ENCODE measurements around the gene KCND3. TPM values are rescaled to one million over a fixed set of nuclear protein-coding genes. Genes with fewer than 3 reads are reported as not detected.

KCND3 gene
- total and polyA plus RNA-seq, 2 of the 4 experiments (the other 2 are of a cell fraction): under 0.01 to 0.03 TPM

- dilution Hi-C loops (cut with HindIII; ENCODE audit: low sequenced_read_pairs, unreplicated experiment): no loop called here
- no peak overlapping the region for H3K4me2 ChIP-seq (ENCODE audit: low read depth, low read length)
- H3K9ac ChIP-seq (ENCODE audit: low read depth, low read length): no peak overlapping the region
- H4K5ac ChIP-seq (ENCODE audit: low read depth, low read length): no peak overlapping the region
- no peaks in the 10 kb centered on the region for H3K9me3 ChIP-seq (ENCODE audit: control insufficient read depth, insufficient read depth, low read length)
- in situ Hi-C loops (cut with MboI; ENCODE audit: low sequenced_read_pairs): no loop called here
- H3K23ac ChIP-seq (ENCODE audit: low read depth, low read length): no peak overlapping the region
- no peak overlapping the region for H2AFZ ChIP-seq (replicated peaks; ENCODE audit: low read length, poor library complexity)
- BruUV-seq (replicated peaks): no TSS peak
- ChIA-PET CTCF (no interaction called here), POLR2A (ENCODE audit: unreplicated experiment) (no interaction called here)
- H3K27me3 ChIP-seq (ENCODE audit: control insufficient read depth, insufficient read depth, low read length): no peaks in the 10 kb centered on the region; the same call in 1 of the 2 replicates
- H3K27ac ChIP-seq (ENCODE audit: insufficient read depth, low read length): no peak overlapping the region
- no peak overlapping the region for H2BK15ac ChIP-seq (ENCODE audit: low read depth, low read length)
- DNase-seq: no peak
- H2BK120ac ChIP-seq (ENCODE audit: low read depth, low read length): no peak overlapping the region
- H2BK5ac ChIP-seq (ENCODE audit: low read depth, low read length, poor library complexity, severe bottlenecking): no peak overlapping the region
- H4K8ac ChIP-seq (ENCODE audit: low read depth in 2 of 2, low read length in 2 of 2): no peak overlapping the region
- no peaks in the 10 kb centered on the region for H4K20me1 ChIP-seq (ENCODE audit: insufficient read depth, low read length)
- no peaks in the 10 kb centered on the region for H3K79me1 ChIP-seq (ENCODE audit: low read depth in 1 of 2, low read length in 2 of 2)
- H2AK5ac ChIP-seq (ENCODE audit: low read depth, low read length): no peak overlapping the region
- no peak overlapping the region for H2AK9ac ChIP-seq (replicated peaks; ENCODE audit: low read depth, low read length, poor library complexity)
- TF ChIP-seq MAZ (IDR thresholded peaks at IDR 0.05; ENCODE audit: borderline replicate concordance, low read depth, low read length): no peak
- no peak for TF ChIP-seq BHLHE40 (IDR thresholded peaks at IDR 0.05; ENCODE audit: low read depth, low read length)
- TF ChIP-seq RAD21 (IDR thresholded peaks at IDR 0.05; ENCODE audit: low read length): no peak
- TF ChIP-seq SMC3 (IDR thresholded peaks at IDR 0.05; ENCODE audit: low read depth, low read length): no peak
- TF ChIP-seq MAFK (IDR thresholded peaks at IDR 0.05; ENCODE audit: low read depth, low read length): no peak
- no peak for TF ChIP-seq ELK1 (IDR thresholded peaks at IDR 0.05; ENCODE audit: borderline replicate concordance, low read depth, low read length)
- no peak for TF ChIP-seq FOS (IDR thresholded peaks at IDR 0.05; ENCODE audit: low read depth, low read length)
- TF ChIP-seq USF2 (IDR thresholded peaks at IDR 0.05; ENCODE audit: low read depth, low read length): no peak
- TF ChIP-seq RCOR1 (IDR thresholded peaks at IDR 0.05; ENCODE audit: insufficient replicate concordance, low read length): no peak
- no peak for TF ChIP-seq POLR2A (IDR thresholded peaks at IDR 0.05; ENCODE audit: low read depth, low read length)
- H4K91ac ChIP-seq (ENCODE audit: insufficient read depth, low read depth, low read length): no peak overlapping the region
- no peak overlapping the region for H2BK20ac ChIP-seq (ENCODE audit: low read depth, low read length)
- no peak overlapping the region for H3K56ac ChIP-seq (ENCODE audit: extremely low read depth, insufficient read depth, low read length)
- H3K4me3 ChIP-seq (ENCODE audit: insufficient read depth, low read depth, low read length): no peak overlapping the region
- H3K9me1 ChIP-seq (ENCODE audit: insufficient read depth, low read length): no peaks in the 10 kb centered on the region
- intact Hi-C loops (cut with micrococcal nuclease): no loop called here
- WGBS, 2 experiments (ENCODE audit: extremely low coverage in 2 of 2, insufficient read length in 1 of 2): 31% methylated on average over 3 of the region's 11 CpGs; no CpG with 5 or more reads in 1 of the 2 experiments
- no peak overlapping the region for H3K18ac ChIP-seq (ENCODE audit: low read depth, low read length)
- H3K4ac ChIP-seq (ENCODE audit: low read depth, low read length): no peak overlapping the region
- no peak overlapping the region for H3K14ac ChIP-seq (replicated peaks; ENCODE audit: low read depth, low read length)
- H3K36me3 ChIP-seq (ENCODE audit: control insufficient read depth, insufficient read depth, low read length): no peaks in the 10 kb centered on the region
- no peaks in the 10 kb centered on the region for H3K4me1 ChIP-seq (ENCODE audit: control insufficient read depth, insufficient read depth, low read length)
- ATAC-seq (ENCODE audit: low read depth): no peak
Observed at GRCh38 chr1:111961773-111962565, 27.5 kb downstream of the KCND3 start.

All from IMR-90 (cell line).